Lung (tissue), 12 donors: ENCODE measurements around the gene DARS1. TPM values are rescaled to one million over a fixed set of nuclear protein-coding genes. Genes with fewer than 3 reads are reported as not detected.

Experiments
- ATAC-seq: fragments of 200-7000 bp; cut with Tn5 transposase; one replicate; pipeline ENCODE4 v1.9.1; 2020; ENCODE audit warnings: moderate number of reproducible peaks; ENCODE audit not compliant: insufficient read depth, low FRiP score
- DNase-seq, 3 donors: peaks; one replicate each; pipeline ENCODE4 v3.0.0-alpha.2; 2013 to 2017
- H3K27ac ChIP-seq, 2 donors: one replicate each; pipeline ENCODE4 v1.5.1; 2013; ENCODE audit warnings: mild to moderate bottlenecking in 2 of 2, moderate library complexity in 2 of 2, control low read depth in 1 of 2, inconsistent platforms in 1 of 2, low read depth in 1 of 2, low read length in 1 of 2
- H3K27me3 ChIP-seq, 3 donors: one replicate each; pipeline ENCODE4 v1.5.1; 2013; ENCODE audit warnings: low read length in 2 of 3; ENCODE audit not compliant: control insufficient read depth in 3 of 3, insufficient read depth in 3 of 3
- H3K36me3 ChIP-seq, 4 donors: one replicate each; pipeline ENCODE4 v1.5.1; 2013; ENCODE audit warnings: low read length in 4 of 4, mild to moderate bottlenecking in 1 of 4, moderate library complexity in 1 of 4; ENCODE audit not compliant: control insufficient read depth in 4 of 4, insufficient read depth in 4 of 4
- H3K4me1 ChIP-seq, 5 donors: one replicate each; pipeline ENCODE4 v1.5.1; 2013; ENCODE audit warnings: low read length in 5 of 5, mild to moderate bottlenecking in 2 of 5, moderate library complexity in 1 of 5; ENCODE audit not compliant: control insufficient read depth in 5 of 5, insufficient read depth in 5 of 5
- H3K4me3 ChIP-seq: one replicate; pipeline ENCODE4 v1.5.1; 2013; ENCODE audit warnings: mild to moderate bottlenecking, control low read depth, moderate library complexity
- H3K9ac ChIP-seq, 2 donors: one replicate each; pipeline ENCODE4 v1.5.1; 2013; ENCODE audit warnings: low read length in 2 of 2, control low read depth in 1 of 2; ENCODE audit not compliant: insufficient read depth in 1 of 2
- H3K9me3 ChIP-seq, 4 donors: one replicate each; pipeline ENCODE4 v1.5.1; 2013; ENCODE audit warnings: low read length in 3 of 4, mild to moderate bottlenecking in 1 of 4, moderate library complexity in 1 of 4; ENCODE audit not compliant: control insufficient read depth in 4 of 4, insufficient read depth in 3 of 4
- CTCF ChIP-seq: IDR thresholded peaks from 2 replicates; pipeline ENCODE4 v1.5.1; 2012; ENCODE audit warnings: mild to moderate bottlenecking; ENCODE audit errors: control extremely low read depth, extremely low read depth
- WGBS, 2 donors: extraction: QIAGEN DNeasy Blood & Tissue Kit; methylation state at CpG; one replicate each; pipeline ENCODE4 v1.1.7; 2013; 5-methylcytosine and 5-hydroxymethylcytosine counted together
- polyA plus RNA-seq, 2 donors: library from polyadenylated mRNA; stranded (reverse); fragments of 200-250 nt; gene quantifications; one replicate each; pipeline ENCODE4 v1.2.1, GENCODE V29; 2013
- total RNA-seq, 2 donors: library from RNA; depleted of rRNA in 1 of 2; stranded (reverse); fragments of >200 nt in 1 of 2; gene quantifications; one replicate each; pipeline ENCODE4 v1.2.1, GENCODE V29; 2014 to 2021
- donor health status: control.
- donor health status: control.
- donor health status: Bipolar disorder and iron deficiency.
- donor health status: healthy.
- donor health status: DM: yes; HTN: yes; CAD: no.

Gene DARS1
- total and polyA plus RNA-seq, 4 donors: 47.2 to 77.9 (median 58.7) TPM

GRCh38 chr2:135993421-135993820 is 8.0 kb upstream of the DARS1 start:
- no peaks in the 10 kb centered on the region for H3K36me3 ChIP-seq
- no peak overlapping the region for H3K27ac ChIP-seq
- ATAC-seq: no peak
- no peaks in the 10 kb centered on the region for H3K9me3 ChIP-seq
- peaks cover 0 to 4% (median 0%) of the 10 kb centered on the region in 5 donors for H3K4me1 ChIP-seq
- no peaks in the 10 kb centered on the region for H3K27me3 ChIP-seq
- no peak for DNase-seq
- TF ChIP-seq CTCF: no peak
- H3K9ac ChIP-seq: no peak overlapping the region
- H3K4me3 ChIP-seq: no peak overlapping the region

GRCh38 chr2:135991861-135992260 is 6.4 kb upstream of the DARS1 start:
- Histone ChIP-seq H3K27me3 (no peaks in the 10 kb centered on the region), H3K4me1 (no peaks in the 10 kb centered on the region), H3K9ac (no peak overlapping the region), H3K4me3 (no peak overlapping the region), H3K27ac (no peak overlapping the region), H3K36me3 (no peaks in the 10 kb centered on the region), H3K9me3 (no peaks in the 10 kb centered on the region)
- ATAC-seq (no peak), DNase-seq (no peak)
- TF ChIP-seq CTCF: no peak
- 86 to 98% methylated on average over 4 of the region's 4 CpGs for WGBS, 2 donors

- Histone ChIP-seq H3K36me3 (peaks cover 0 to 4% (median 0%) of the 10 kb centered on the region in 4 donors), H3K27ac (no peak overlapping the region), H3K4me1 (peaks cover 0 to 11% (median 4%) of the 10 kb centered on the region in 5 donors), H3K27me3 (no peaks in the 10 kb centered on the region), H3K9ac (no peak overlapping the region), H3K4me3 (no peak overlapping the region), H3K9me3 (no peaks in the 10 kb centered on the region)
- DNase-seq (no peak), ATAC-seq (no peak)
- no peak for TF ChIP-seq CTCF
- 86 to 92% methylated on average over 2 of the region's 2 CpGs for WGBS, 2 donors
Measured at GRCh38 chr2:135987441-135987840, 2.0 kb upstream of the DARS1 start.

GRCh38 chr2:135986507-135986906 is 1.1 kb upstream of the DARS1 start:
- H3K4me1 ChIP-seq: peaks cover 0 to 11% (median 4%) of the 10 kb centered on the region in 5 donors
- no peak overlapping the region for H3K4me3 ChIP-seq
- DNase-seq (no peak), ATAC-seq (no peak)
- TF ChIP-seq CTCF: no peak
- peaks cover 0 to 5% (median 2%) of the 10 kb centered on the region in 4 donors for H3K36me3 ChIP-seq
- 96 to 97% methylated on average over 5 of the region's 5 CpGs for WGBS, 2 donors
- H3K27me3 ChIP-seq: no peaks in the 10 kb centered on the region
- no peak overlapping the region for H3K9ac ChIP-seq
- no peak overlapping the region for H3K27ac ChIP-seq
- no peaks in the 10 kb centered on the region for H3K9me3 ChIP-seq
